LNCAP (cell line): ENCODE measurements around the gene CDK17.

Experiments
- CTCF ChIP-seq: fragments of 450-650 bp; IDR thresholded peaks from 2 replicates; pipeline ENCODE4 v1.5.1; 2017; ENCODE audit warnings: mild to moderate bottlenecking

The CDK17 gene

GRCh38 chr12:96438330-96438729 is 38.1 kb upstream of the CDK17 start:
- no peak for TF ChIP-seq CTCF

GRCh38 chr12:96437171-96437445 is 36.9 kb upstream of the CDK17 start:
- TF ChIP-seq CTCF, result no peak

GRCh38 chr12:96436366-96437170 is 36.3 kb upstream of the CDK17 start:
- no peak for TF ChIP-seq CTCF

GRCh38 chr12:96434107-96434506 is 33.9 kb upstream of the CDK17 start:
- no peak for TF ChIP-seq CTCF

GRCh38 chr12:96431067-96431466 is 30.8 kb upstream of the CDK17 start:
- no peak for TF ChIP-seq CTCF

- TF ChIP-seq CTCF, result no peak
These were observed 27.1 kb upstream of the CDK17 start for GRCh38 chr12:96427269-96427729.

GRCh38 chr12:96425951-96426350 is 25.7 kb upstream of the CDK17 start:
- TF ChIP-seq CTCF, result no peak

- no peak for TF ChIP-seq CTCF
These were observed 25.1 kb upstream of the CDK17 start for GRCh38 chr12:96425321-96425720.
